H1 (cell line): ENCODE results near the gene VSIG2. TPM values are rescaled to one million over a fixed set of nuclear protein-coding genes. Genes with fewer than 3 reads are reported as not detected.

Experiments used
- TCF12 ChIP-seq: IDR thresholded peaks from 2 replicates; pipeline ENCODE4 v1.6.1; 2011; ENCODE audit warnings: low read depth, mild to moderate bottlenecking, low read length
- TEAD4 ChIP-seq: IDR thresholded peaks from 2 replicates; pipeline ENCODE4 v1.6.1; 2012; ENCODE audit warnings: low read depth, low read length, inconsistent platforms, mixed read lengths
- polyA plus RNA-seq, 7 experiments: library from polyadenylated mRNA; depleted of rRNA in 3 of 7; stranded (reverse) in 5 of 7; unstranded in 2 of 7; fragments of >200 nt in 5 of 7; fragments of 200-250 nt in 2 of 7; gene quantifications; 1 replicate in 5 of 7; 2 replicates in 1 of 7; 4 replicates in 1 of 7; pipeline versions ENCODE4 v1.2.1 to v1.2.3, GENCODE V29; 2011 to 2013; ENCODE audit warnings: missing spikeins in 2 of 7, mixed read lengths in 2 of 7
- total RNA-seq: library from RNA; stranded (reverse); fragmentation: NEBNext Ultra II Directional; extraction: Animal tissue kit (Norgen Biotek cat#: 25700); gene quantifications from 2 replicates; pipeline ENCODE4 v1.2.1, GENCODE V29; 2021

Gene VSIG2
- total and polyA plus RNA-seq, 2 of the 8 experiments (the other 6 are each of a cell fraction or from before 2014, with no cell fraction given), result 0.18 TPM; not detected in 1

DNA sequence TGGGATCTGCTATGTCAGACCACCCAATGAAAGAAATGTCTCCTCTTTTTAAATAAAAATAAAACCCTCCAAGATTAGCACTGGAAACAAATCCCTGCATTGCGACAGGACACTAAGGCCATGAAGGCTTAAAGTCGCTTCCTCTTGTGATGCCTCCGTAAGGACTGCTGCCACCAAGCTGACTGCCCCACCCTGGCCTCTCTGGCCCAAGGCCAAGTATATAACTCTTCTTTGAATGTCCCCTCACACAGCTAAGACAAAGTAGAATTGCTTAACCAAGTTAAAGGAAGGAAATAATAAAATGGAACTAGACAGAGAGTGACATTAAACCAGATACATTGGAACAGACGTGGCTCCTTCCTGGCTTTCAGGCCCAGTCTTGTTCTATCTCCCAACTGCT lies 19.8 kb downstream of the VSIG2 start (continued):
- no peak for TF ChIP-seq TEAD4
- TF ChIP-seq TCF12, result no peak
